GM18498 (cell line): Measurements from ENCODE around the gene HELB.
A peak's percentile ranks its signal among the peaks of the same experiment; 100 is the strongest.

Experiments
- ATAC-seq: cut with Tn5 transposase; IDR thresholded peaks from one replicate; pipeline ENCODE4 v1.9.1; 2021; ENCODE audit warnings: mild to moderate bottlenecking, moderate library complexity; ENCODE audit not compliant: unreplicated experiment

Gene HELB

GRCh38 chr12:66302827-66303169 is 505 bp downstream of the HELB start:
- ATAC-seq = no peak

GRCh38 chr12:66303316-66303804 is 1.1 kb downstream of the HELB start:
- peak; percentile 39 for ATAC-seq

- no peak for ATAC-seq
Measured at GRCh38 chr12:66304296-66304900, 2.1 kb downstream of the HELB start.

- no peak for ATAC-seq
Measured at GRCh38 chr12:66309606-66310005, 7.3 kb downstream of the HELB start.

- ATAC-seq = no peak
Measured at GRCh38 chr12:66312189-66312588, 9.9 kb downstream of the HELB start.

- ATAC-seq = no peak
Measured at GRCh38 chr12:66314278-66314677, 12.0 kb downstream of the HELB start.

- ATAC-seq = peak; percentile 57
Measured at GRCh38 chr12:66319266-66319954, 17.1 kb downstream of the HELB start.

GRCh38 chr12:66320996-66321395 is 18.7 kb downstream of the HELB start:
- no peak for ATAC-seq

- no peak for ATAC-seq
Measured at GRCh38 chr12:66321435-66321834, 19.1 kb downstream of the HELB start.

- no peak for ATAC-seq
Measured at GRCh38 chr12:66323017-66323416, 20.7 kb downstream of the HELB start.

- no peak for ATAC-seq
Measured at GRCh38 chr12:66329941-66330340, 27.6 kb downstream of the HELB start.

GRCh38 chr12:66331016-66331415 is 28.7 kb downstream of the HELB start:
- ATAC-seq = no peak

GRCh38 chr12:66331814-66332213 is 29.5 kb downstream of the HELB start:
- no peak for ATAC-seq

- ATAC-seq = no peak
Measured at GRCh38 chr12:66335746-66336145, 33.5 kb downstream of the HELB start.

- no peak for ATAC-seq
Measured at GRCh38 chr12:66337381-66338010, 35.2 kb downstream of the HELB start.

- ATAC-seq = no peak
Measured at GRCh38 chr12:66340131-66340530, 37.8 kb downstream of the HELB start.

- no peak for ATAC-seq
Measured at GRCh38 chr12:66341126-66341525, 38.8 kb downstream of the HELB start.

- no peak for ATAC-seq
Measured at GRCh38 chr12:66345212-66345611, 42.9 kb downstream of the HELB start.

GRCh38 chr12:66345956-66346355 is 43.7 kb downstream of the HELB start:
- ATAC-seq = no peak

GRCh38 chr12:66351301-66351700 is 49.0 kb downstream of the HELB start:
- ATAC-seq = no peak

- ATAC-seq = no peak
Measured at GRCh38 chr12:66352197-66352596, 49.9 kb downstream of the HELB start.

- ATAC-seq = no peak
Measured at GRCh38 chr12:66352899-66353298, 50.6 kb downstream of the HELB start.
